SK-N-SH (cell line): ENCODE results near the gene SETD4.

ENCODE experiments used
- EZH2phosphoT487 ChIP-seq: fragments of 200-600 bp; sonication (generic); IDR thresholded peaks from 2 replicates; pipeline ENCODE4 v1.6.1; 2017; ENCODE audit warnings: low read depth, mixed run types, mild to moderate bottlenecking, antibody characterized with exemption, moderate library complexity, borderline replicate concordance
- GABPA ChIP-seq: IDR thresholded peaks from 2 replicates; pipeline ENCODE4 v1.4.0; 2012; ENCODE audit warnings: low read depth, mild to moderate bottlenecking
- JUND ChIP-seq: IDR thresholded peaks from 2 replicates; pipeline ENCODE4 v1.4.0; 2012
- MXI1 ChIP-seq: IDR thresholded peaks from 2 replicates; pipeline ENCODE4 v1.6.1; 2012; ENCODE audit warnings: mild to moderate bottlenecking, low read depth, low read length, improper control_type of control experiment
- NRF1 ChIP-seq: IDR thresholded peaks from 2 replicates; pipeline ENCODE4 v1.6.1; 2012; ENCODE audit warnings: low read depth, mild to moderate bottlenecking, low read length
- RFX5 ChIP-seq: IDR thresholded peaks from 2 replicates; pipeline ENCODE4 v1.6.1; 2012; ENCODE audit warnings: mild to moderate bottlenecking, improper control_type of control experiment, low read length
- TAF1 ChIP-seq: IDR thresholded peaks from 2 replicates; pipeline ENCODE4 v1.6.1; 2012; ENCODE audit warnings: low read depth, mild to moderate bottlenecking, low read length, moderate library complexity, borderline replicate concordance
- YY1 ChIP-seq: IDR thresholded peaks from 2 replicates; pipeline ENCODE4 v1.4.0; 2012; ENCODE audit warnings: low read depth, mild to moderate bottlenecking
- TF ChIP-seq, protein P1 (sequence below): IDR thresholded peaks from 2 replicates; pipeline ENCODE4 v1.6.1; 2012; ENCODE audit warnings: mild to moderate bottlenecking, low read depth, low read length, moderate library complexity
- TF ChIP-seq, protein P2 (sequence below): fragments of 200-600 bp; sonication (generic); IDR thresholded peaks from 2 replicates; pipeline ENCODE4 v1.6.1; 2017; ENCODE audit warnings: antibody characterized with exemption, mild to moderate bottlenecking, moderate library complexity
- TF ChIP-seq, protein P3 (sequence below): IDR thresholded peaks from 2 replicates; pipeline ENCODE4 v1.4.0; 2012; ENCODE audit warnings: low read depth
- TF ChIP-seq, protein P4 (sequence below): fragments of 150-350 bp; IDR thresholded peaks from 2 replicates; pipeline ENCODE4 v1.6.1; 2017; ENCODE audit warnings: antibody characterized with exemption, low read length, low read depth, borderline replicate concordance
- TF ChIP-seq, protein P5 (sequence below): IDR thresholded peaks from 2 replicates; pipeline ENCODE4; 2012

DNA sequence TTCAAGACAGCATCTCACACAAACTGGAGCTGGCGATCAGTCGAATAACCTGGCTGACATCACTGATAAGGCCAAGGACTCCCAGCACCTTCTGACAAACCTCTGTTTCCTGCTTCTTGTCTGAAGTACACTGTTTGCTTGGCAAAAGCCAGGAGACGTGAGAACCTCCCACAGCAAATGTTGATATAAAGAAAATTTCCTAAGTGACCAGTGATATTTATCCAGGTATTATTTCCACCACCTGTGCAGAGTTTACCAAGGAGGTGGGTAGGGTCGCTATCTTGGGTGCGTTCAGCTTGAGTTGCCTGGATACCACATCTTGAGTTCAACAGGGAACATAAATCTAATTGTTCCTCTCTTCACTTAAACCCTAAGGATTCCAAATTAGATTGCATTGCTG is 72.9 kb downstream of the SETD4 start:
- TF ChIP-seq, protein P1, sequence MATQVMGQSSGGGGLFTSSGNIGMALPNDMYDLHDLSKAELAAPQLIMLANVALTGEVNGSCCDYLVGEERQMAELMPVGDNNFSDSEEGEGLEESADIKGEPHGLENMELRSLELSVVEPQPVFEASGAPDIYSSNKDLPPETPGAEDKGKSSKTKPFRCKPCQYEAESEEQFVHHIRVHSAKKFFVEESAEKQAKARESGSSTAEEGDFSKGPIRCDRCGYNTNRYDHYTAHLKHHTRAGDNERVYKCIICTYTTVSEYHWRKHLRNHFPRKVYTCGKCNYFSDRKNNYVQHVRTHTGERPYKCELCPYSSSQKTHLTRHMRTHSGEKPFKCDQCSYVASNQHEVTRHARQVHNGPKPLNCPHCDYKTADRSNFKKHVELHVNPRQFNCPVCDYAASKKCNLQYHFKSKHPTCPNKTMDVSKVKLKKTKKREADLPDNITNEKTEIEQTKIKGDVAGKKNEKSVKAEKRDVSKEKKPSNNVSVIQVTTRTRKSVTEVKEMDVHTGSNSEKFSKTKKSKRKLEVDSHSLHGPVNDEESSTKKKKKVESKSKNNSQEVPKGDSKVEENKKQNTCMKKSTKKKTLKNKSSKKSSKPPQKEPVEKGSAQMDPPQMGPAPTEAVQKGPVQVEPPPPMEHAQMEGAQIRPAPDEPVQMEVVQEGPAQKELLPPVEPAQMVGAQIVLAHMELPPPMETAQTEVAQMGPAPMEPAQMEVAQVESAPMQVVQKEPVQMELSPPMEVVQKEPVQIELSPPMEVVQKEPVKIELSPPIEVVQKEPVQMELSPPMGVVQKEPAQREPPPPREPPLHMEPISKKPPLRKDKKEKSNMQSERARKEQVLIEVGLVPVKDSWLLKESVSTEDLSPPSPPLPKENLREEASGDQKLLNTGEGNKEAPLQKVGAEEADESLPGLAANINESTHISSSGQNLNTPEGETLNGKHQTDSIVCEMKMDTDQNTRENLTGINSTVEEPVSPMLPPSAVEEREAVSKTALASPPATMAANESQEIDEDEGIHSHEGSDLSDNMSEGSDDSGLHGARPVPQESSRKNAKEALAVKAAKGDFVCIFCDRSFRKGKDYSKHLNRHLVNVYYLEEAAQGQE: no peak
- TF ChIP-seq, protein P2, sequence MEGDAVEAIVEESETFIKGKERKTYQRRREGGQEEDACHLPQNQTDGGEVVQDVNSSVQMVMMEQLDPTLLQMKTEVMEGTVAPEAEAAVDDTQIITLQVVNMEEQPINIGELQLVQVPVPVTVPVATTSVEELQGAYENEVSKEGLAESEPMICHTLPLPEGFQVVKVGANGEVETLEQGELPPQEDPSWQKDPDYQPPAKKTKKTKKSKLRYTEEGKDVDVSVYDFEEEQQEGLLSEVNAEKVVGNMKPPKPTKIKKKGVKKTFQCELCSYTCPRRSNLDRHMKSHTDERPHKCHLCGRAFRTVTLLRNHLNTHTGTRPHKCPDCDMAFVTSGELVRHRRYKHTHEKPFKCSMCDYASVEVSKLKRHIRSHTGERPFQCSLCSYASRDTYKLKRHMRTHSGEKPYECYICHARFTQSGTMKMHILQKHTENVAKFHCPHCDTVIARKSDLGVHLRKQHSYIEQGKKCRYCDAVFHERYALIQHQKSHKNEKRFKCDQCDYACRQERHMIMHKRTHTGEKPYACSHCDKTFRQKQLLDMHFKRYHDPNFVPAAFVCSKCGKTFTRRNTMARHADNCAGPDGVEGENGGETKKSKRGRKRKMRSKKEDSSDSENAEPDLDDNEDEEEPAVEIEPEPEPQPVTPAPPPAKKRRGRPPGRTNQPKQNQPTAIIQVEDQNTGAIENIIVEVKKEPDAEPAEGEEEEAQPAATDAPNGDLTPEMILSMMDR: no peak
- no peak for TF ChIP-seq TAF1
- TF ChIP-seq, protein P3, sequence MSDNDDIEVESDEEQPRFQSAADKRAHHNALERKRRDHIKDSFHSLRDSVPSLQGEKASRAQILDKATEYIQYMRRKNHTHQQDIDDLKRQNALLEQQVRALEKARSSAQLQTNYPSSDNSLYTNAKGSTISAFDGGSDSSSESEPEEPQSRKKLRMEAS: no peak
- no peak for TF ChIP-seq YY1
- TF ChIP-seq MXI1: no peak
- TF ChIP-seq EZH2phosphoT487: no peak
- TF ChIP-seq, protein P4, sequence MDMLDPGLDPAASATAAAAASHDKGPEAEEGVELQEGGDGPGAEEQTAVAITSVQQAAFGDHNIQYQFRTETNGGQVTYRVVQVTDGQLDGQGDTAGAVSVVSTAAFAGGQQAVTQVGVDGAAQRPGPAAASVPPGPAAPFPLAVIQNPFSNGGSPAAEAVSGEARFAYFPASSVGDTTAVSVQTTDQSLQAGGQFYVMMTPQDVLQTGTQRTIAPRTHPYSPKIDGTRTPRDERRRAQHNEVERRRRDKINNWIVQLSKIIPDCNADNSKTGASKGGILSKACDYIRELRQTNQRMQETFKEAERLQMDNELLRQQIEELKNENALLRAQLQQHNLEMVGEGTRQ: no peak
- no peak for TF ChIP-seq RFX5
- TF ChIP-seq, protein P5, sequence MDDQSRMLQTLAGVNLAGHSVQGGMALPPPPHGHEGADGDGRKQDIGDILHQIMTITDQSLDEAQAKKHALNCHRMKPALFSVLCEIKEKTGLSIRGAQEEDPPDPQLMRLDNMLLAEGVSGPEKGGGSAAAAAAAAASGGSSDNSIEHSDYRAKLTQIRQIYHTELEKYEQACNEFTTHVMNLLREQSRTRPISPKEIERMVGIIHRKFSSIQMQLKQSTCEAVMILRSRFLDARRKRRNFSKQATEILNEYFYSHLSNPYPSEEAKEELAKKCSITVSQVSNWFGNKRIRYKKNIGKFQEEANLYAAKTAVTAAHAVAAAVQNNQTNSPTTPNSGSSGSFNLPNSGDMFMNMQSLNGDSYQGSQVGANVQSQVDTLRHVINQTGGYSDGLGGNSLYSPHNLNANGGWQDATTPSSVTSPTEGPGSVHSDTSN: no peak
- TF ChIP-seq NRF1: no peak
- TF ChIP-seq JUND: no peak
- TF ChIP-seq GABPA: no peak
